ENCODE data around the gene COL4A2. TPM values are rescaled to one million over a fixed set of nuclear protein-coding genes. Genes with fewer than 3 reads are reported as not detected.

COL4A2 gene
- total and polyA plus RNA-seq, 4 donors = 130 to 334 (median 170) TPM

DNA sequence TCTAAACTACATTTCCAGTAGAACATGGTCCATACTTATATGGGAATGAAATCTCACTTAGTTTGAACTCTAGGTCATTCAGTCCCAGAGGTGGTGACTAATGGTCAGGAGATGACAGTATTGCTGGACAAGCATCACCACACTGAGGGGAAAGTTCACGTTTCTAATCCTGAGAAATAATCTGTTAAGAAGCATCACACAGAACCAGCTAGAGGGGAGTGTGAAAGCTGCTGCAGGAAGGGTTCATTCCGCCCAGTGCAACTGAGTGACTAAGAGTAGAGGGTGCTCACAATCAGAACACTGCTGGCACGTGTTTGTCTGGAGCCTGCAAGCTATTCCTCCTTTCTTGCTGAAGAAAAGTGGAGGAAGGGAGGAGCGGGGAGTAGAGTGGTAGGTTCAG, 2.8 kb upstream of the COL4A2 start:
- Histone ChIP-seq H3K36me3 (ENCODE audit: control insufficient read depth, insufficient read depth, low read length) (no peaks in the 10 kb centered on the region), H3K4me3 (ENCODE audit: low read depth, low read length) (peak overlapping the region; percentile 61), H3K27ac (ENCODE audit: low read depth, low read length) (no peak overlapping the region), H3K4me1 (ENCODE audit: control insufficient read depth, insufficient read depth, low read length) (peaks cover 30% of the 10 kb centered on the region), H3K27me3 (ENCODE audit: control insufficient read depth, insufficient read depth, low read length) (peaks cover 28% of the 10 kb centered on the region), H3K9me3 (ENCODE audit: control insufficient read depth, insufficient read depth, low read length) (no peaks in the 10 kb centered on the region)
- no peak for DNase-seq (ENCODE audit: low read depth in 4 of 6, low spot score in 6 of 6)
- WGBS (ENCODE audit: insufficient coverage) = no CpG with 5 or more reads among the region's 4 CpGs

GRCh38 chr13:110305001-110305400, 2.1 kb upstream of the COL4A2 start:
- Histone ChIP-seq H3K27ac (ENCODE audit: low read depth, low read length) (no peak overlapping the region), H3K36me3 (ENCODE audit: control insufficient read depth, insufficient read depth, low read length) (no peaks in the 10 kb centered on the region), H3K4me3 (ENCODE audit: low read depth, low read length) (peak overlapping the region; percentile 61), H3K9me3 (ENCODE audit: control insufficient read depth, insufficient read depth, low read length) (no peaks in the 10 kb centered on the region), H3K4me1 (ENCODE audit: control insufficient read depth, insufficient read depth, low read length) (peaks cover 37% of the 10 kb centered on the region), H3K27me3 (ENCODE audit: control insufficient read depth, insufficient read depth, low read length) (peaks cover 34% of the 10 kb centered on the region)
- no peak for DNase-seq (ENCODE audit: low read depth in 4 of 6, low spot score in 6 of 6)
- 74% methylated on average over 3 of the region's 4 CpGs for WGBS (ENCODE audit: insufficient coverage)

GRCh38 chr13:110305544-110305943, 1.5 kb upstream of the COL4A2 start:
- H3K27ac ChIP-seq (ENCODE audit: low read depth, low read length) = peak overlapping the region; percentile 83
- H3K27me3 ChIP-seq (ENCODE audit: control insufficient read depth, insufficient read depth, low read length) = peaks cover 36% of the 10 kb centered on the region
- H3K9me3 ChIP-seq (ENCODE audit: control insufficient read depth, insufficient read depth, low read length) = no peaks in the 10 kb centered on the region
- peaks cover 40% of the 10 kb centered on the region for H3K4me1 ChIP-seq (ENCODE audit: control insufficient read depth, insufficient read depth, low read length)
- no CpG with 5 or more reads among the region's 2 CpGs for WGBS (ENCODE audit: insufficient coverage)
- H3K4me3 ChIP-seq (ENCODE audit: low read depth, low read length) = peak overlapping the region; percentile 61
- no peak for DNase-seq (ENCODE audit: low read depth in 4 of 6, low spot score in 6 of 6)
- no peaks in the 10 kb centered on the region for H3K36me3 ChIP-seq (ENCODE audit: control insufficient read depth, insufficient read depth, low read length)

DNA sequence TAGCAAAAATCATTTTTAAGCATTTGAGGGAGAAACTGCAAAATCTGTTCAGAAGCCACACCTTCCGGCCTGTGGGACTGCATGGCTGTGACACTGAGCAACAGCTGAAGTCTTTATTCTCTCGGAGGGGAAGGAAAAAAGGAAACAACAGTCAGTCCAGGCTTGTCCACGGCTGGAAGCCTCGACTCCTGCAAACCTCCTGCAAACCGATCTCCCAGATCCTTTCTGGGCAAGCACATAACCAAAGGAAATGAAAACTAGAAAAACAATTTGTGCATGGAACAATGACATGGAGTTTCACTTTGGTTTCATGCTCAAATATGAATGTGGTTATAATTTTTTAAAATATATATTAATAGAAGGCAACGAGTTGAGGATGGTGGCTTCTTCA, 1.1 kb upstream of the COL4A2 start:
- H3K27ac ChIP-seq (ENCODE audit: low read depth, low read length) = peak overlapping the region; percentile 83
- 0% methylated on average over 2 of the region's 6 CpGs for WGBS (ENCODE audit: insufficient coverage)
- peak overlapping the region; percentile 61 for H3K4me3 ChIP-seq (ENCODE audit: low read depth, low read length)

GRCh38 chr13:110306340-110306959, 634 bp upstream of the COL4A2 start:
- Histone ChIP-seq H3K4me1 (ENCODE audit: control insufficient read depth, insufficient read depth, low read length) (peaks cover 49% of the 10 kb centered on the region), H3K36me3 (ENCODE audit: control insufficient read depth, insufficient read depth, low read length) (peaks cover 5% of the 10 kb centered on the region), H3K27ac (ENCODE audit: low read depth, low read length) (peak overlapping the region; percentile 83), H3K4me3 (ENCODE audit: low read depth, low read length) (peak overlapping the region; percentile 61), H3K27me3 (ENCODE audit: control insufficient read depth, insufficient read depth, low read length) (peaks cover 42% of the 10 kb centered on the region), H3K9me3 (ENCODE audit: control insufficient read depth, insufficient read depth, low read length) (no peaks in the 10 kb centered on the region)
- WGBS (ENCODE audit: insufficient coverage) = 2% methylated on average over 53 of the region's 53 CpGs
- DNase-seq (ENCODE audit: low read depth in 4 of 6, low spot score in 6 of 6) = peak in 2 of 6 donors; percentile 55 to 63

More for the DNA sequence above, 1.1 kb upstream of the COL4A2 start:
- DNase-seq (ENCODE audit: low read depth in 4 of 6, low spot score in 6 of 6) = peak in 2 of 6 donors; percentile 33 to 40
- H3K36me3 ChIP-seq (ENCODE audit: control insufficient read depth, insufficient read depth, low read length) = no peaks in the 10 kb centered on the region
- H3K27me3 ChIP-seq (ENCODE audit: control insufficient read depth, insufficient read depth, low read length) = peaks cover 40% of the 10 kb centered on the region
- H3K9me3 ChIP-seq (ENCODE audit: control insufficient read depth, insufficient read depth, low read length) = no peaks in the 10 kb centered on the region
- H3K4me1 ChIP-seq (ENCODE audit: control insufficient read depth, insufficient read depth, low read length) = peaks cover 44% of the 10 kb centered on the region

- Histone ChIP-seq H3K4me1 (ENCODE audit: control insufficient read depth, insufficient read depth, low read length) (peaks cover 49% of the 10 kb centered on the region), H3K4me3 (ENCODE audit: low read depth, low read length) (peak overlapping the region; percentile 75), H3K9me3 (ENCODE audit: control insufficient read depth, insufficient read depth, low read length) (no peaks in the 10 kb centered on the region), H3K27ac (ENCODE audit: low read depth, low read length) (peak overlapping the region; percentile 84), H3K27me3 (ENCODE audit: control insufficient read depth, insufficient read depth, low read length) (peaks cover 42% of the 10 kb centered on the region), H3K36me3 (ENCODE audit: control insufficient read depth, insufficient read depth, low read length) (peaks cover 9% of the 10 kb centered on the region)
- peak in 2 of 6 donors; percentile 57 to 69 for DNase-seq (ENCODE audit: low read depth in 4 of 6, low spot score in 6 of 6)
- WGBS (ENCODE audit: insufficient coverage) = under 1% methylated on average over 59 of the region's 64 CpGs
Observed at GRCh38 chr13:110307767-110308655, 927 bp downstream of the COL4A2 start.

GRCh38 chr13:110308656-110309359, 1.7 kb downstream of the COL4A2 start:
- 15% methylated on average over 29 of the region's 31 CpGs for WGBS (ENCODE audit: insufficient coverage)

DNA sequence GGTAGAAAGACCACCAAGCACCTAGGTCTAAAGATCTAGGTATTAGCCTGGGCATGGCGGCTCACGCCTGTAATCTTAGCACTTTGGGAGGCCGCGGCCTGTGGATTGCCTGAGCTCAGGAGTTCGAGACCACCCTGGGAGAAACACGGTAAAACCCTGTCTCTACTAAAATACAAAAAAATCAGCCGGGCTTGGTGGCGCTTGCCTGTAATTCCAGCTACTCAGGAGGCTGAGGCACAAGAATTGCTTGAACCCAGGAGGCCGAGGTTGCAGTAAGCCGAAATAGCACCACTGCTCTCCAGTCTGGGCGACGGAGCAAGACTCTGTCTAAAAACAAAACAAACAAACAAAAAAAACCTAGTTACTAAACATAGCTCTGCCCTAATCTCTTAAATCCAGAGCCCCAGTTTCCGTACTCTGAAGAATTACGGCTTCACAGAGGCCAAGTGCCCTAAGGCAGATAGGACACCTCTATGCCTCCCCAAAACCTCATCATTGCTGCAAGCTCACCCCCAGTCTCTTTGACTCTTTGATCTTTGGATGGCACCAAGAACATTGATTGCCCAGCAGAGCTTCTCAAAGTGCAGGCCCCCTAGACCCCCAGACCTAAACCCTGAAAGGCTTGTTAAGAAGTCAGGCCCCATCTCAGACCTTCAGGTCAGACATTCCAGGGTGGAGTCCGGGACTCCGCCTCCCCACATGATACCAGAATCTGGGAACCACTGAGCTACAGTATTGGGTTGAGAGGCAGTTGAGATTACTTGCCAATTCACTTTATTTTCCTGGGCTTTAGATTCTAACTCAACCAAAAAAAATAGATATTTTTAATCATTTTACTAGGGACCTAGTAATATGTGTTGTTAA, 2.8 kb downstream of the COL4A2 start:
- peaks cover 38% of the 10 kb centered on the region for H3K27me3 ChIP-seq (ENCODE audit: control insufficient read depth, insufficient read depth, low read length)
- DNase-seq (ENCODE audit: low read depth in 4 of 6, low spot score in 6 of 6) = no peak
- 98% methylated on average over 13 of the region's 16 CpGs for WGBS (ENCODE audit: insufficient coverage)
- peaks cover 9% of the 10 kb centered on the region for H3K36me3 ChIP-seq (ENCODE audit: control insufficient read depth, insufficient read depth, low read length)
- peaks cover 49% of the 10 kb centered on the region for H3K4me1 ChIP-seq (ENCODE audit: control insufficient read depth, insufficient read depth, low read length)
- H3K27ac ChIP-seq (ENCODE audit: low read depth, low read length) = no peak overlapping the region
- no peaks in the 10 kb centered on the region for H3K9me3 ChIP-seq (ENCODE audit: control insufficient read depth, insufficient read depth, low read length)
- H3K4me3 ChIP-seq (ENCODE audit: low read depth, low read length) = peak overlapping the region; percentile 75

More at GRCh38 chr13:110308656-110309359, 1.7 kb downstream of the COL4A2 start:
- Histone ChIP-seq H3K4me3 (ENCODE audit: low read depth, low read length) (peak overlapping the region; percentile 75), H3K9me3 (ENCODE audit: control insufficient read depth, insufficient read depth, low read length) (no peaks in the 10 kb centered on the region), H3K4me1 (ENCODE audit: control insufficient read depth, insufficient read depth, low read length) (peaks cover 49% of the 10 kb centered on the region), H3K27ac (ENCODE audit: low read depth, low read length) (peak overlapping the region; percentile 84), H3K36me3 (ENCODE audit: control insufficient read depth, insufficient read depth, low read length) (peaks cover 9% of the 10 kb centered on the region), H3K27me3 (ENCODE audit: control insufficient read depth, insufficient read depth, low read length) (peaks cover 42% of the 10 kb centered on the region)
- no peak for DNase-seq (ENCODE audit: low read depth in 4 of 6, low spot score in 6 of 6)

Data from spinal cord (tissue), 10 donors.